Testis (tissue), 2 donors: Measurements from ENCODE around the gene RRP12.

Source experiments
- POLR2A ChIP-seq: fragments of 450-650 bp; IDR thresholded peaks from one replicate; pipeline ENCODE4 v1.6.1; 2017; ENCODE audit warnings: antibody characterized with exemption, mild to moderate bottlenecking, moderate library complexity
- TF ChIP-seq, protein P1 (sequence below), 3 experiments: fragments of 450-650 bp in 2 of 3; fragments of 200-600 bp in 1 of 3; sonication (generic) in 1 of 3; IDR thresholded peaks; one replicate each; pipeline ENCODE4 v1.5.1; 2016 to 2019; ENCODE audit warnings: antibody characterized with exemption in 3 of 3, mild to moderate bottlenecking in 2 of 3, moderate library complexity in 1 of 3

DNA sequence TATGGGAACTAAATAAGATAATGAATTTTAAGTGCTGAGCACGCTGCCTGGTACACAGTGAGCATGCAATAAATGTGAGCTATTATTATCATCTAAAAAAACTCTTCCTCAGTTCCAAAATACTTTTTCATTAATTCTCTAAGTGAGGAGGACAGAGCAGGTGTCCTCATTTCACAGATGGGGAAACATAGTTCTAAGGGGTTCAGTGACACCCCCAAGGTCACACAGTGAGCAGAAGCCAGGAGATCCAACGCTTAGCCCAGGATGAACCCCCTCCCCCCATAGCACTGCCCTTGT, 6.8 kb upstream of the RRP12 start:
- TF ChIP-seq, protein P1, sequence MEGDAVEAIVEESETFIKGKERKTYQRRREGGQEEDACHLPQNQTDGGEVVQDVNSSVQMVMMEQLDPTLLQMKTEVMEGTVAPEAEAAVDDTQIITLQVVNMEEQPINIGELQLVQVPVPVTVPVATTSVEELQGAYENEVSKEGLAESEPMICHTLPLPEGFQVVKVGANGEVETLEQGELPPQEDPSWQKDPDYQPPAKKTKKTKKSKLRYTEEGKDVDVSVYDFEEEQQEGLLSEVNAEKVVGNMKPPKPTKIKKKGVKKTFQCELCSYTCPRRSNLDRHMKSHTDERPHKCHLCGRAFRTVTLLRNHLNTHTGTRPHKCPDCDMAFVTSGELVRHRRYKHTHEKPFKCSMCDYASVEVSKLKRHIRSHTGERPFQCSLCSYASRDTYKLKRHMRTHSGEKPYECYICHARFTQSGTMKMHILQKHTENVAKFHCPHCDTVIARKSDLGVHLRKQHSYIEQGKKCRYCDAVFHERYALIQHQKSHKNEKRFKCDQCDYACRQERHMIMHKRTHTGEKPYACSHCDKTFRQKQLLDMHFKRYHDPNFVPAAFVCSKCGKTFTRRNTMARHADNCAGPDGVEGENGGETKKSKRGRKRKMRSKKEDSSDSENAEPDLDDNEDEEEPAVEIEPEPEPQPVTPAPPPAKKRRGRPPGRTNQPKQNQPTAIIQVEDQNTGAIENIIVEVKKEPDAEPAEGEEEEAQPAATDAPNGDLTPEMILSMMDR (IDR thresholded peaks at IDR 0.05) = no peak
- TF ChIP-seq POLR2A = no peak
